Measurements from ENCODE around the gene BUB1B. TPM values are rescaled to one million over a fixed set of nuclear protein-coding genes. Genes with fewer than 3 reads are reported as not detected.

The BUB1B gene
- total and polyA plus RNA-seq, 9 of the 15 experiments (the other 6 are each of a cell fraction or from before 2014, with no cell fraction given) = 28.7 to 113 (median 82.2) TPM

DNA sequence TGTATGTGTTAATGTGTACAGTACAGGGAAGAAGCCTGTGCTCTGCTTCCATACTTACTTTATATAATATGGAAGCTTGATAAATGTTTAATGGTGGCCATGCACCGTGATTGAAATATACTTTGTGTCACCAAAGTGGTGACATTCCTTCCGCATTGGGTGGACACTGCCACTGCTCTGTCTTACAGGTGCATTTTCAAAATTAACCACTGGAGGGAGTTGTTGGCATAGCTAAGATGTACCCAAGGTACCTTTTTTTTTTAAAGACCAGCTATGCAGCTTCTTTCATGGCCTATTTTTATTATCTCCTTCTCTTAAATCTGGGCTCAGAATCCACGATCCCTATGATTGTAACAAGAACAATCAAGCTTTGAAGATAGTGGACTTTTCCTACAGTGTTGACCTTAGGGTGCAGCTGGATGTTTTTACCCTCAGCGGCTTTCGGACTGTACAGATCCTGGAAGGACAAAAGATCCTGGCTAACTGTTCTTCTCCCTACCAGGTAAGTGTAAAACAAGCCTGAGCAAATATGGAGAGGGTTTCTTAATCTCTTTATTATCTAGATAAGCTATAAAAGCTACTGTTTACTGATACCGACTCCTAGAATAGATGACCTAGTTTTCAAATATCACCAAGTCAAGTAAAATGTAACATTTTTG lies 56.4 kb downstream of the BUB1B start (continued):
- TF ChIP-seq RAD21 (CRISPR knock-in tag; conservative IDR thresholded peaks at IDR 0.05 in 1 of 2, IDR thresholded peaks at IDR 0.05 in 1 of 2) (peak; percentile 89 to 90), RCOR1 (IDR thresholded peaks at IDR 0.05; ENCODE audit: borderline replicate concordance in 1 of 2, low read depth in 2 of 2, low read length in 2 of 2) (peak in 1 of 2 experiments; percentile 10; a peak in 1 of 4 replicates), SMC3 (conservative IDR thresholded peaks at IDR 0.05; ENCODE audit: insufficient read depth, low read depth, low read length) (peak; percentile 82), KDM2B (CRISPR knock-in tag; IDR thresholded peaks at IDR 0.05) (no peak), CREB1 (IDR thresholded peaks at IDR 0.05) (no peak), CREB1 (CRISPR knock-in tag; IDR thresholded peaks at IDR 0.05) (no peak), ZNF696 (CRISPR knock-in tag; conservative IDR thresholded peaks at IDR 0.05) (no peak), MCM7 (IDR thresholded peaks at IDR 0.05) (no peak), KLF1 (tag; IDR thresholded peaks at IDR 0.05) (no peak), CHD4 (IDR thresholded peaks at IDR 0.05; ENCODE audit: insufficient read depth, insufficient replicate concordance, low read depth, low read length, poor library complexity, severe bottlenecking) (no peak), CTCF (IDR thresholded peaks at IDR 0.05 in 2 of 3, conservative IDR thresholded peaks at IDR 0.05 in 1 of 3; ENCODE audit: insufficient read depth in 2 of 3, low read depth in 1 of 3, low read length in 3 of 3) (peak; percentile 80 to 97 (median 93)), JUND (IDR thresholded peaks at IDR 0.05; ENCODE audit: borderline replicate concordance, low read depth, low read length) (peak; percentile 26; the same call in 1 of the 2 replicates), JUND (tag; IDR thresholded peaks at IDR 0.05; ENCODE audit: borderline replicate concordance, low read depth, low read length) (no peak), ZNF79 (CRISPR knock-in tag; IDR thresholded peaks at IDR 0.05; ENCODE audit: low read depth) (no peak), ZNF395 (CRISPR knock-in tag; IDR thresholded peaks at IDR 0.05) (no peak), BMI1 (IDR thresholded peaks at IDR 0.05; ENCODE audit: low read length) (no peak), NBN (IDR thresholded peaks at IDR 0.05; ENCODE audit: low read depth) (no peak), ZNF384 (IDR thresholded peaks at IDR 0.05; ENCODE audit: low read depth, low read length) (peak; percentile 97), BRD4 (IDR thresholded peaks at IDR 0.05) (no peak), COPS2 (conservative IDR thresholded peaks at IDR 0.05) (no peak), ZNF436 (CRISPR knock-in tag; IDR thresholded peaks at IDR 0.05) (no peak), NRF1 (conservative IDR thresholded peaks at IDR 0.05 in 1 of 2, IDR thresholded peaks at IDR 0.05 in 1 of 2) (no peak), HMG20B (CRISPR knock-in tag; IDR thresholded peaks at IDR 0.05) (no peak), CAMTA2 (CRISPR knock-in tag; conservative IDR thresholded peaks at IDR 0.05) (no peak)
- TF ChIP-seq, protein P1, sequence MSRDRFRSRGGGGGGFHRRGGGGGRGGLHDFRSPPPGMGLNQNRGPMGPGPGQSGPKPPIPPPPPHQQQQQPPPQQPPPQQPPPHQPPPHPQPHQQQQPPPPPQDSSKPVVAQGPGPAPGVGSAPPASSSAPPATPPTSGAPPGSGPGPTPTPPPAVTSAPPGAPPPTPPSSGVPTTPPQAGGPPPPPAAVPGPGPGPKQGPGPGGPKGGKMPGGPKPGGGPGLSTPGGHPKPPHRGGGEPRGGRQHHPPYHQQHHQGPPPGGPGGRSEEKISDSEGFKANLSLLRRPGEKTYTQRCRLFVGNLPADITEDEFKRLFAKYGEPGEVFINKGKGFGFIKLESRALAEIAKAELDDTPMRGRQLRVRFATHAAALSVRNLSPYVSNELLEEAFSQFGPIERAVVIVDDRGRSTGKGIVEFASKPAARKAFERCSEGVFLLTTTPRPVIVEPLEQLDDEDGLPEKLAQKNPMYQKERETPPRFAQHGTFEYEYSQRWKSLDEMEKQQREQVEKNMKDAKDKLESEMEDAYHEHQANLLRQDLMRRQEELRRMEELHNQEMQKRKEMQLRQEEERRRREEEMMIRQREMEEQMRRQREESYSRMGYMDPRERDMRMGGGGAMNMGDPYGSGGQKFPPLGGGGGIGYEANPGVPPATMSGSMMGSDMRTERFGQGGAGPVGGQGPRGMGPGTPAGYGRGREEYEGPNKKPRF (IDR thresholded peaks at IDR 0.05; ENCODE audit: low read depth, low read length) = no peak

All from K562 (cell line).